ENCODE measurements around the gene GET4. TPM values are rescaled to one million over a fixed set of nuclear protein-coding genes. Genes with fewer than 3 reads are reported as not detected.

GET4 gene
- total and polyA plus RNA-seq, 2 donors from 2014 or later = 44.8 to 80.8 TPM

- TF ChIP-seq CTCF (IDR thresholded peaks at IDR 0.05; ENCODE audit: borderline replicate concordance, extremely low read depth, insufficient read depth) = no peak
- intact Hi-C loops (cut with DNase I) = no loop called here
- H3K27ac ChIP-seq (ENCODE audit: low read depth in 2 of 2, low read length in 2 of 2) = no peak overlapping the region
- FAIRE-seq = no peak
- no peak overlapping the region for H3K4me3 ChIP-seq (ENCODE audit: low read length in 3 of 3)
- H3K36me3 ChIP-seq (ENCODE audit: control insufficient read depth in 2 of 3, insufficient read depth in 3 of 3, low read length in 3 of 3) = peaks cover 0 to 9% (median 4%) of the 10 kb centered on the region in 3 donors
- DNase-seq = peak in 1 of 5 donors; percentile 72
- H3K9ac ChIP-seq (ENCODE audit: low read length in 3 of 3) = no peak overlapping the region
- H3K9me3 ChIP-seq (ENCODE audit: control insufficient read depth in 2 of 3, insufficient read depth in 1 of 3, low read length in 3 of 3) = no peaks in the 10 kb centered on the region
- no peaks in the 10 kb centered on the region for H3K4me1 ChIP-seq (ENCODE audit: control insufficient read depth in 2 of 3, insufficient read depth in 2 of 3, low read depth in 1 of 3, low read length in 3 of 3)
- no peaks in the 10 kb centered on the region for H3K27me3 ChIP-seq (ENCODE audit: control insufficient read depth, insufficient read depth, low read length)
These were observed 22.1 kb downstream of the GET4 start for GRCh38 chr7:898460-898854.

- Histone ChIP-seq H3K36me3 (ENCODE audit: control insufficient read depth in 2 of 3, insufficient read depth in 3 of 3, low read length in 3 of 3) (peaks cover 0 to 9% (median 4%) of the 10 kb centered on the region in 3 donors), H3K27me3 (ENCODE audit: control insufficient read depth, insufficient read depth, low read length) (no peaks in the 10 kb centered on the region), H3K4me3 (ENCODE audit: low read length in 3 of 3) (no peak overlapping the region), H3K9ac (ENCODE audit: low read length in 3 of 3) (no peak overlapping the region), H3K4me1 (ENCODE audit: control insufficient read depth in 2 of 3, insufficient read depth in 2 of 3, low read depth in 1 of 3, low read length in 3 of 3) (no peaks in the 10 kb centered on the region), H3K27ac (ENCODE audit: low read depth in 2 of 2, low read length in 2 of 2) (no peak overlapping the region), H3K9me3 (ENCODE audit: control insufficient read depth in 2 of 3, insufficient read depth in 1 of 3, low read length in 3 of 3) (no peaks in the 10 kb centered on the region)
- FAIRE-seq (no peak), DNase-seq (peak in 2 of 5 donors; percentile 71 to 75)
- no peak for TF ChIP-seq CTCF (IDR thresholded peaks at IDR 0.05; ENCODE audit: borderline replicate concordance, extremely low read depth, insufficient read depth)
- intact Hi-C loops (cut with DNase I) = no loop called here
These were observed 22.7 kb downstream of the GET4 start for GRCh38 chr7:898855-899681.

GRCh38 chr7:899806-900205 lies 23.5 kb downstream of the GET4 start:
- Histone ChIP-seq H3K4me3 (ENCODE audit: low read length in 3 of 3) (no peak overlapping the region), H3K36me3 (ENCODE audit: control insufficient read depth in 2 of 3, insufficient read depth in 3 of 3, low read length in 3 of 3) (peaks cover 0 to 6% (median 4%) of the 10 kb centered on the region in 3 donors), H3K9me3 (ENCODE audit: control insufficient read depth in 2 of 3, insufficient read depth in 1 of 3, low read length in 3 of 3) (no peaks in the 10 kb centered on the region), H3K4me1 (ENCODE audit: control insufficient read depth in 2 of 3, insufficient read depth in 2 of 3, low read depth in 1 of 3, low read length in 3 of 3) (no peaks in the 10 kb centered on the region), H3K27me3 (ENCODE audit: control insufficient read depth, insufficient read depth, low read length) (no peaks in the 10 kb centered on the region), H3K9ac (ENCODE audit: low read length in 3 of 3) (no peak overlapping the region), H3K27ac (ENCODE audit: low read depth in 2 of 2, low read length in 2 of 2) (no peak overlapping the region)
- TF ChIP-seq CTCF (IDR thresholded peaks at IDR 0.05; ENCODE audit: borderline replicate concordance, extremely low read depth, insufficient read depth) = no peak
- intact Hi-C loops (cut with DNase I) = no loop called here
- no peak for DNase-seq
- no peak for FAIRE-seq

Data from kidney (tissue), 14 donors.